Keratinocyte (primary cell): Measurements from ENCODE around the gene MON2.

Source experiments
- CTCF ChIP-seq, 3 experiments: IDR thresholded peaks in 1 of 3; conservative IDR thresholded peaks in 1 of 3; optimal IDR thresholded peaks in 1 of 3; 2 replicates in 2 of 3; 3 replicates in 1 of 3; pipeline versions ENCODE3 to v1.5.1; 2011; ENCODE audit warnings: low read length in 3 of 3, mild to moderate bottlenecking in 3 of 3, moderate library complexity in 2 of 3, control low read depth in 1 of 3, inconsistent platforms in 1 of 3; ENCODE audit not compliant: insufficient read depth in 2 of 3; ENCODE audit errors: extremely low read depth in 1 of 3
- EZH2 ChIP-seq: IDR thresholded peaks from one replicate; pipeline ENCODE4 v1.6.1; 2012; ENCODE audit warnings: inconsistent platforms, mild to moderate bottlenecking, low read length, moderate library complexity

- TF ChIP-seq CTCF (optimal IDR thresholded peaks at IDR 0.05 in 1 of 3, IDR thresholded peaks at IDR 0.05 in 1 of 3, conservative IDR thresholded peaks at IDR 0.05 in 1 of 3; ENCODE audit: extremely low read depth in 1 of 3, insufficient read depth in 2 of 3, low read length in 3 of 3) (no peak), EZH2 (no peak)
Observed at GRCh38 chr12:62468397-62468796, 1.8 kb downstream of the MON2 start.
